ENCODE data around the gene WDFY4. TPM values are rescaled to one million over a fixed set of nuclear protein-coding genes. Genes with fewer than 3 reads are reported as not detected.

WDFY4 gene
- total RNA-seq, 2 donors from 2014 or later, result 1.5 to 4.6 TPM

GRCh38 chr10:49008091-49008490 lies 323.4 kb downstream of the WDFY4 start:
- intact Hi-C loops (cut with DNase I, micrococcal nuclease), result no loop called here
- no peak for ATAC-seq

GRCh38 chr10:49008505-49009198 lies 324.0 kb downstream of the WDFY4 start:
- DNase-seq (no peak), ATAC-seq (no peak)
- intact Hi-C loops (cut with DNase I, micrococcal nuclease), result no loop called here

More at GRCh38 chr10:49008091-49008490, 323.4 kb downstream of the WDFY4 start:
- no peak for DNase-seq

DNA sequence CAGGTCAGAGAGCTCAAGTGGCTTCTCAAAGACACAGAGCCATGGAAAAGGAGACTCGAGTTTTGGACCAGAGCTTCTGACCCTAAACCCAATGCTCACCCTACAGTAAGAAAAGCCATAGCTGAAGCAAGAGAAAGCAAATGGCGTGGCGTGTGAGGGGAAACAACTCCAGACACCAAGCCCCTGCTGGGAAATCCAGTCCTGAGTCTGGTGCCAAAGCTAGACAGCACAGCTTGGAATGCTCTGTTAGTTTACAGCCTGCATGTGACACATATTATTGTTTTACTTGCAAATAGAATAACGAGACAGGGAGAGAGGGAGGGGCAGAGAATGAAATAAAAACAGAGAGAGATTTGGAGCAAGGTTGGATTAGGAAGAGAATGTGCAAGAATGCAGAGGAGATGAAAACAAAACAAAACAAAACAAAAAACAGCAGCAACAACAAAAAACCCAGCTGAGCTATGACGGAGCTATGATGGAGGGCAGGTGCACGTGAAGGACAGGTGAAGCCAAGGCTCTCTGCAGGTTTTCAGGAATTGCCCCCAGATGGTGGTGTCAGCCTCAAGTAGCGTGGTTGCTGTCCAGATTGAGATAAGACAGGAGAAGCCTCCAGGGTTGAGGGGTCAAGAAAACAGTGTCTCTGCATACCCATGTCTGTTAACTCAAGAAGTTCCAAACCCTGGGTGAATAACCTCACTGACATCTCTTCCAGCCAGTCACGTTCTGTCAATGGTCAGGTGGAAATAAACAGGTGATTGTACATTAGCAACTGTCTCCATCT lies 324.7 kb downstream of the WDFY4 start:
- no peak for ATAC-seq
- no peak for DNase-seq
- intact Hi-C loops (cut with DNase I, micrococcal nuclease), result no loop called here

- ATAC-seq, result peak; percentile 87
- intact Hi-C loops (cut with DNase I, micrococcal nuclease), result no loop called here
- peak; percentile 34 to 41 for DNase-seq
Measured at GRCh38 chr10:49010295-49010694, 325.6 kb downstream of the WDFY4 start.

DNA sequence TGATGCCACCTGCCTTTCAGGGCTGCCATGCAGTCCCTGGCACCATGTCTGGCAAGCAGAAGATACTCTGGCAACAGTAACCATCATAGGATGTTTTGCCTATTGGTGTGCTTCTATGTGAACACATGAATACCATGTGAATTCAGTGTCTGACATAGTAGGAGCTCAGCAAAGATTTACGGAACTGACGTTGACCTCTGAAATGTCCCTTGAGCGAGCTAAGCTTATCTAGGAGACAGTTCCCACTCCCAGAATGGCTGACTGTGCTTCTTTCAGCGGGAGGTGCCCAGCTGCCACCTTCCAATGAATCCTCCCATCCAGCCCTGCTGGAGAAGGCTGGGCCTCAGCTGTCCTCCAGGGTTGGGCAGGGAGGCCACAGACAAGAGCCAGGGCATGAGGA lies 326.2 kb downstream of the WDFY4 start:
- intact Hi-C loops (cut with DNase I, micrococcal nuclease), result no loop called here
- no peak for ATAC-seq
- DNase-seq, result no peak

GRCh38 chr10:49011756-49012155 lies 327.1 kb downstream of the WDFY4 start:
- intact Hi-C loops (cut with DNase I, micrococcal nuclease), result no loop called here
- no peak for ATAC-seq
- no peak for DNase-seq

DNA sequence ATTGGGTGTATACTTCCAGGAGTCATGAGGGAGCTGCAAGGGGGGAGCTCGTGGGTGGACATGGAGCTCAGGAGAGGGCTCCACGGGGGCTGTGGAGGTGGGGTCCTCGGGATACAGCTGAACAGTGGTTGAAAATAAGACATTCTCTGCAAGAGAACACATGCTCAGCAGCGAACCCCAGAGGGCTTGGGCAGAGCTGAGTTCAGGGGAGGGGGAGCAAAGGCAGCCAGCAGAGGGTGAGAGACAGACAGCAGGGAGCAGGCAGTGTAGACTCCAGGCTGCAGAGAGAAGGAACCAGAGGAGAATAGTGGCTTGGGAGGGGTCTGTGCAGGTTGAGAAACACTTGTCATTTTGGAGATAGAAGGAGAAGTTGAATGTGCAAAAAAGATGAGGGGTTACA lies 327.9 kb downstream of the WDFY4 start:
- ATAC-seq (no peak), DNase-seq (no peak)
- intact Hi-C loops (cut with DNase I, micrococcal nuclease), result no loop called here

DNA sequence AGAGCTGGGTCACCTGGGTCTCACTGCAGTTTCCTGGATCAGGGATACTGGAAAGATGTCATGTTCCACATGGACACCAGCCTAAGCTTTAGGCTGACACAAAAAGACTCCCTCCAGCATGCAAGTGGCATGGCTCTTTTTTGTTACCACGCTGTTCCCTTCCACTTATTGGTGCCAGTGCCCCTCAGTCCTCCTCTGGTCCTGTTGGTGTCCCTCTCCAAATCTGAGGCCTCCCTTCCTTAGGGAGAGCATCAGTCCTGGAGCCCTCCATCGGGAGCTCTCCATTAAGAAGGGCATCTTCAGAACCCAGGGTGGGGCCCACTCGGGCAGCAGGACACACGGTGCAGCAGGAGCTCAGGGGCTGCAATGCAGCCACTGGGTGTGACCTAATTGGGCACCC lies 331.0 kb downstream of the WDFY4 start:
- DNase-seq (no peak), ATAC-seq (no peak)
- intact Hi-C loops (cut with DNase I, micrococcal nuclease), result no loop called here

- DNase-seq (no peak), ATAC-seq (no peak)
- intact Hi-C loops (cut with DNase I, micrococcal nuclease), result no loop called here
Measured at GRCh38 chr10:49021685-49022084, 337.0 kb downstream of the WDFY4 start.

DNA sequence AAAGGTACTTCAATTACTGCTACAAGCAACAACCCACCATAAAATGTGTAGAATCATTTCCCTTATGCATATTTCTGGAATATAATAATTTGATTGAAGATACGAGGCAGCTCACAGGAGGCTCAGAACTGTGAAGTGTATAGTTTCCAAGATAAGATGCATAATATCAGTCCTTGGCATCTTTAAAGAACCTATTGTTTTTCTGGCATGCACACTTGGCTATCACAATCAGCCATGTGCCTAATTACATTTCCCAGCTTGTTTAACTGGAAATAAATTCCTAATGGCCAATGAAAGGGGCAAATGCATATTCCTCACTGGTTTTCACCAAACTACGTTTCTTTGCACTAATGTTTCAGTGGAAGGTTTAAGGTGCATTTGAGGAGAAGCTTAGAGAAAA lies 338.4 kb downstream of the WDFY4 start:
- intact Hi-C loops (cut with DNase I, micrococcal nuclease), result no loop called here
- ATAC-seq, result no peak

GRCh38 chr10:49023752-49024151 lies 339.1 kb downstream of the WDFY4 start:
- ATAC-seq, result no peak
- intact Hi-C loops (cut with DNase I, micrococcal nuclease), result no loop called here
- DNase-seq, result no peak

More for the DNA sequence above, 338.4 kb downstream of the WDFY4 start:
- DNase-seq, result no peak

DNA sequence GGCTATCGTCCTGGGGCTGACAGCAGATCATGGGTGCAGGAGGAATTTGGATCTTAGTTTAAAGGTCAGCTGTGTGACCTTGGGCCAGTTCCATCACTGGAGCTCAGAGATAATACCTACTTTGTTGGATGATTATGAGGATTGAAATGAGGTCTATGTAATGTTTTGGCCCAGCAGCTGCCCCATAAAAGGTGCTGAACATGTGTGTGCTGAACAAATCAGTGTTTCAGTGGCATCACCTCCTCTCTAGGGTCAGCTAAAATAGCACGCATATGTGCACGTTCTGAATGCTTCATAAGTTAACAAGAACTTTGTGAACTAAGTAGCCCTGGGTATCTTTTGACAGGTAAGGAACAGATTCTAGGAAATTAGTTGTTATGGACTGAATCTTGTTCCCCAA lies 339.8 kb downstream of the WDFY4 start:
- intact Hi-C loops (cut with DNase I, micrococcal nuclease), result no loop called here
- ATAC-seq (no peak), DNase-seq (no peak)

GRCh38 chr10:49025347-49025983 lies 340.8 kb downstream of the WDFY4 start:
- DNase-seq (no peak), ATAC-seq (no peak)
- intact Hi-C loops (cut with DNase I, micrococcal nuclease), result no loop called here

DNA sequence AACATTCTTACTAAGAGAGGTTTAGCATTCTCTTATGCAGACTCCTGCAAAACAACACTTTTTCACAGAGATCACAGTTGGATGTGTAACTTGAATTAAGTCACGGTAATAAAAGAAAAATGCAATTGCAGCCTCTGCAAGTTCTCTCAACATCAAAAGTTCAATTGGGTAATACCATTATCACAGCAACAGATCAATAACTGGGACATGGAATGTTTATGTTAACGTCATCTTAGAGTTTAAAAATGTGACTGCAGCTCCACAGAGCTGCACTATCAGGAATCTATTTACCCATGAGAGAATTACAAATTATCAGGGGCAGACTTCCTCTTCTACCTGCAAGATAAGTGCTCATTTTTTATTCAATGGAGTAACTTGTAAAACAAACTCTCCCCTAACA lies 344.0 kb downstream of the WDFY4 start:
- ATAC-seq (no peak), DNase-seq (no peak)
- intact Hi-C loops (cut with DNase I, micrococcal nuclease), result no loop called here

DNA sequence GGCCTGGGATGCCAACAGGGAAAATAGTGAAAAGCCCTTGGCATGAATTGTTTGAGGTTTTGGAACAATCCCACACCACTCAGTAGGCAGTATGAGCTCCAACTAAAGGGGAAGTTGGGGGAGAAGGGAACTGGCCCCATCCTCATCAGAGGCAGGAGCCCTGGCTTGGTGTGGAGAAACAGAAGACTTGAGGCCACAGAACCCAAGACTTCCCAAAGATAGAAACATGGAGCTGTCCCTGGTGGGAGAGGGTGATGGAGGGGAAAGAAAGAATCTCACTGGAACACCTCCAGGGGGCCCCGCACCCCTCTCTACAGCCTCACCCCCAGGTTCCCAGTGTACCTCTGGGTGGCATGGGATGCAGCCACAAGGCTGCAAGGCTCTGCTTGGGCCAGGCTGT lies 345.0 kb downstream of the WDFY4 start:
- intact Hi-C loops (cut with DNase I, micrococcal nuclease), result no loop called here
- DNase-seq, result no peak
- ATAC-seq, result no peak

Small RNA genes lying within 50 kb of the gene (microRNA-seq; reads per million reads assigned to microRNA genes)
- gene MIR4294, result 0 reads per million in 2 donors

Other genes with a start within 250 kb of the WDFY4 start
- 1 to 10 TPM; 1.9 to 2.9 TPM for gene ARHGAP22, start 79.8 kb upstream of the WDFY4 start, total RNA-seq

All from left colon (tissue), 2 donors.